BE2C (cell line): ENCODE results near the gene CAV1.
A peak's percentile ranks its signal among the peaks of the same experiment; 100 is the strongest.

Experiments used
- DNase-seq: peaks from one replicate; pipeline ENCODE4 v3.0.0-alpha.2; 2020
- H3K27me3 ChIP-seq: fragments of 250-450 bp; sonication (Bioruptor Pico); 2 replicates; pipeline ENCODE4 v1.5.1; 2020; ENCODE audit warnings: mild to moderate bottlenecking
- H3K36me3 ChIP-seq: fragments of 250-450 bp; sonication (Bioruptor Pico); 2 replicates; pipeline ENCODE4 v1.5.1; 2020; ENCODE audit warnings: mild to moderate bottlenecking
- H3K4me1 ChIP-seq: fragments of 250-450 bp; sonication (Bioruptor Pico); 2 replicates; pipeline ENCODE4 v1.5.1; 2020
- H3K4me3 ChIP-seq: 2 replicates; pipeline ENCODE4 v1.5.1; 2011; ENCODE audit warnings: low read depth, low read length
- H3K9me3 ChIP-seq: fragments of 250-450 bp; sonication (Bioruptor Pico); 2 replicates; pipeline ENCODE4 v1.5.1; 2020
- CTCF ChIP-seq: IDR thresholded peaks from 2 replicates; pipeline ENCODE4 v1.5.1; 2012; ENCODE audit warnings: mild to moderate bottlenecking, low read depth, low read length

Gene CAV1

GRCh38 chr7:116593359-116594075 lies 68.7 kb downstream of the CAV1 start:
- TF ChIP-seq CTCF: no peak
- Histone ChIP-seq H3K9me3 (no peaks in the 10 kb centered on the region), H3K4me3 (no peak overlapping the region), H3K36me3 (no peaks in the 10 kb centered on the region), H3K4me1 (no peaks in the 10 kb centered on the region), H3K27me3 (peaks cover 24% of the 10 kb centered on the region)
- DNase-seq: no peak

GRCh38 chr7:116595063-116595462 lies 70.2 kb downstream of the CAV1 start:
- Histone ChIP-seq H3K9me3 (no peaks in the 10 kb centered on the region), H3K27me3 (peaks cover 25% of the 10 kb centered on the region), H3K4me3 (no peak overlapping the region), H3K4me1 (no peaks in the 10 kb centered on the region), H3K36me3 (no peaks in the 10 kb centered on the region)
- no peak for DNase-seq
- TF ChIP-seq CTCF: no peak

- Histone ChIP-seq H3K4me1 (no peaks in the 10 kb centered on the region), H3K36me3 (no peaks in the 10 kb centered on the region), H3K4me3 (no peak overlapping the region), H3K27me3 (peaks cover 25% of the 10 kb centered on the region), H3K9me3 (no peaks in the 10 kb centered on the region)
- TF ChIP-seq CTCF: no peak
- no peak for DNase-seq
Observed at GRCh38 chr7:116597384-116597783, 72.5 kb downstream of the CAV1 start.

GRCh38 chr7:116598278-116598677 lies 73.4 kb downstream of the CAV1 start:
- Histone ChIP-seq H3K4me3 (no peak overlapping the region), H3K4me1 (no peaks in the 10 kb centered on the region), H3K9me3 (no peaks in the 10 kb centered on the region), H3K36me3 (no peaks in the 10 kb centered on the region), H3K27me3 (peaks cover 22% of the 10 kb centered on the region)
- DNase-seq: peak; percentile 16
- TF ChIP-seq CTCF: peak; percentile 63

GRCh38 chr7:116598861-116599260 lies 74.0 kb downstream of the CAV1 start:
- no peaks in the 10 kb centered on the region for H3K36me3 ChIP-seq
- no peak for TF ChIP-seq CTCF
- no peak for DNase-seq

GRCh38 chr7:116601426-116601825 lies 76.6 kb downstream of the CAV1 start:
- DNase-seq: no peak
- Histone ChIP-seq H3K4me1 (no peaks in the 10 kb centered on the region), H3K9me3 (no peaks in the 10 kb centered on the region), H3K27me3 (peaks cover 17% of the 10 kb centered on the region), H3K4me3 (no peak overlapping the region), H3K36me3 (no peaks in the 10 kb centered on the region)
- TF ChIP-seq CTCF: no peak

More at GRCh38 chr7:116598861-116599260, 74.0 kb downstream of the CAV1 start:
- H3K4me1 ChIP-seq: no peaks in the 10 kb centered on the region
- H3K9me3 ChIP-seq: no peaks in the 10 kb centered on the region
- H3K27me3 ChIP-seq: peaks cover 22% of the 10 kb centered on the region
- no peak overlapping the region for H3K4me3 ChIP-seq
